ENCODE data around the gene FZD10.

Gene FZD10

GRCh38 chr12:130183585-130184370, 21.5 kb downstream of the FZD10 start:
- no peak for DNase-seq

- DNase-seq, result no peak
Observed at GRCh38 chr12:130184404-130185090, 22.3 kb downstream of the FZD10 start.

DNA sequence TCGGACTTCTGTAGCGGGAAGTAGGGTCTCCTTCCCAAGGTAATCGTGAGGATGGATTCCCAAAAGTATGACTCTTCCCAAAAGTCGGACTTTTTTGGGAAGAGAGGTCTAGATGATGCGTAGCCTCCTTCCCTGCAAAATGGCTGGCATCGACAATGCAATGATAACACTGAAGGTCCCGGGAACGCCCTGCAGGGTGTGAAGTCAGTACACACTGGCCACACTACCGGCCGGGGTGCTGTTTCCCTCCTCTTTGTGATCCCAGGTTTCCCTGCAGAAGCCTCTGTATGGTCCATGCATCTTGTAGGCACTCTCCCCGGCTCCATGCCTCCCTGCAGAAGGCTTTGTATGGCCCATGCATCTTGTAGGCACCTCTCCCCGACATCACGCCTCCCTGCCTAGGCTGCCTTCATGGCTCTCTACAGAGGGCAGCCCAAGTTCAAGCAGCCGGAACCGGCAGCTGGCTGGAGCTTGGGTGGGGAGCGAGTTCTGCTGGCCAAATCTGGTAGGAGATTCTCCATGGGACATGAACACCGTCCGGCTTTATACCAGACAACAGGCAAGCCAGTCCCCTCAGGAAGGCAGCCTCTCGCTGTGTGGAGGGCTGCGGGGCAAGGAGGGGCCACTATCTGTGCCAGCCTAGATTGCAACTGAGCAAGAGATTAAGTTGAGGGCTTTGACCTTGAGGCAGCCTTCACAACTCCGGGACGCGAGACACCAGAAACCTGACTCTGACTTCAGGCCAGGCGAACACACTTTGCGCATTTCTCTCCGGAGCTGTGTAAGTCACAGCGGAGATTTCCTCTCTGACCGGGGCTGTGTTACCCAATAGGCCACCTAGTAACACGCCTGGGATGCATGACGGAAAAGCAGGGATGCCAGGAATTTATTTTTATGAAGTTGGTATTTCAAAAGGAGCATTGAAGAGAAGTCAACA, 23.5 kb downstream of the FZD10 start:
- DNase-seq, result no peak

DNA sequence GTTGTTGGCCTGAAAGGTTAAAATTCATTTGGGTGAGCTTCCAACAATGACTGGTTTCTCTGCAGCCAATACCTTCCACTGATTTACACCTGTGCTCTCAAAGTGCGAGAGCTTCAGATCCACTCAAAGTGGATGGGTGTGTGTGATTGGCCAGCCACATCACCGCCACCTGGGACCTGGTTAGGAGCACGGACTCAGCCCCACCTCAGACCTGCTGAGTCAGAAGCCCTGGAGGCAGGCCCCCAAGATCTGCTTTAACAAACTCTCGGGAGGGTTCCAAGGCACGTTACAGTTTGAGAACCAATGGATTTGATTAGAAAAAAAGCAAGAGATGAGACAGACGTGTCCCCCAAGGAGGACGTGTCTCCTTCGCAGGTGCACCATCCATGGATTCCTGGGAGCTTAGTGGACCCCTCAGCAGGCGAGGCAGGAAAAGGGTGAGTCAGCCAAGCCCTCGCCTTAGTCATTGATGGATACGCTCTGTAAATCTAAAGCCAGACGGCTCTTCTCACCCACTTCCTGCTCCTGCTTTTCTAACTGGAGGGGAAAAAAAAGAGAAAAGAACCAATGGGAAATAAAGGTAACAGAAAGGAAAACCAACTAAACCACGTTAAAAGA, 24.5 kb downstream of the FZD10 start:
- no peak for DNase-seq

- no peak for DNase-seq
Observed at GRCh38 chr12:130192642-130193345, 30.5 kb downstream of the FZD10 start.

GRCh38 chr12:130194154-130194553, 31.9 kb downstream of the FZD10 start:
- no peak for DNase-seq

DNA sequence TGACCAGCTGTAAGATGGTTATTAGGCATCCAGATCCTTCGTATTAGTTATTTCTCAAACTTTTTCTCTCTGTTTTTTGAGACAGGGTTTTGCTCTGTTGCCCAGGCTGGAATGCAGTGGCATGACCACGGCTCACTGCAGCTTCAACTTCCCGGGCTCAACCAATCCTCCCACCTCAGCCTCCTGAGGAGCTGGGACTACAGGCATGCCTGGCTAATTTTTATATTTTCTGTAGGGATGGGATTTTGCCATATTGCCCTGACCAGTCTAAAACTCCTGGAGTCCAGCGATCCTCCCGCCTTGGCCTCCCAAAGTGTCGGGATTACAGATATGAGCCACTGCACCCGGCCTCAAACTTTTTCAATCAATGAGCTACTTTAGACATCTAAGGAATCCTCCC, 33.1 kb downstream of the FZD10 start:
- no peak for DNase-seq

GRCh38 chr12:130195776-130196175, 33.5 kb downstream of the FZD10 start:
- no peak for DNase-seq

- no peak for DNase-seq
Observed at GRCh38 chr12:130196827-130197226, 34.6 kb downstream of the FZD10 start.

GRCh38 chr12:130198026-130198662, 35.9 kb downstream of the FZD10 start:
- no peak for DNase-seq

- no peak for DNase-seq
Observed at GRCh38 chr12:130198663-130199060, 36.4 kb downstream of the FZD10 start.

GRCh38 chr12:130199581-130200390, 37.5 kb downstream of the FZD10 start:
- no peak for DNase-seq

- DNase-seq, result no peak
Observed at GRCh38 chr12:130200445-130200844, 38.2 kb downstream of the FZD10 start.

DNA sequence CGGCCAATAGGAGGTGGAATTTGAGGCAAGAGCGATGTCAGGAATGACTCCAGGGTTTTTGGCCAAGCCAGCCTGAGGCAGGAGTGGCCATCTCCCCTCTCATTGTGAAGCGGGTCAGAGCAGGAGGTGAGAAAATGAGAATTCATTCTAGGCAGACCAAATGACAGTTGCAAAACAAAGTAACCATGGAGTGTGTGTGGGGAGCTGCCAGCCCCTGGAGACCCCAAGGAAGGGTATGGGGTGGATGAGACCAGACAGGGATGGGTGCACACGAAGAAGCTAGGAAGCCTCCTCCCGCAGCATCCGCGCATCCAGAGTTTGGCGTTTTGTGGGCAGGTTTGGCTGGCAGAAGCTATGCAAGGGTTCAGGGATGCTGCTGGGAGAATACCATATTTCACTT, 38.8 kb downstream of the FZD10 start:
- DNase-seq, result no peak

- no peak for DNase-seq
Observed at GRCh38 chr12:130202201-130202600, 39.9 kb downstream of the FZD10 start.

- DNase-seq, result no peak
Observed at GRCh38 chr12:130203151-130203550, 40.9 kb downstream of the FZD10 start.

DNA sequence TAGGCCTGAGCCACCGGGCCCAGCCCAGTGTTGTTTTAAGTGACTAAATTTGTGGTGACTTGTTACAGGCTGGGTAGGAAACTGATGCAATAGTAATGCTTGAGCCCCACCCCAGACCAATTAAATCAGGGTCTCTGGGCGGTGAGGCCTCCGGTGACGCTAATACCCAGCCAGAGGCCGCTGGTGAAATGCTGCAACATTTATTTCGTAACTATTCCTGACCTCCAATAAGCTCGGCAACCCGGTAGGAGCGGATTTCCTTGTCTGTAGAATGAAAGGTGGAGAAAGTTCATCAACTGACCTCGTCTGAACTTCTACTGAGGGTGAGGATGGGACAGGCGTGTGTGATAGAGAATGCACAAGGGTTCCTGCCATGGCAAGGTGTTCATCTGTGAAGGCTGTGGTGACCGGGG, 42.3 kb downstream of the FZD10 start:
- DNase-seq, result no peak

DNA sequence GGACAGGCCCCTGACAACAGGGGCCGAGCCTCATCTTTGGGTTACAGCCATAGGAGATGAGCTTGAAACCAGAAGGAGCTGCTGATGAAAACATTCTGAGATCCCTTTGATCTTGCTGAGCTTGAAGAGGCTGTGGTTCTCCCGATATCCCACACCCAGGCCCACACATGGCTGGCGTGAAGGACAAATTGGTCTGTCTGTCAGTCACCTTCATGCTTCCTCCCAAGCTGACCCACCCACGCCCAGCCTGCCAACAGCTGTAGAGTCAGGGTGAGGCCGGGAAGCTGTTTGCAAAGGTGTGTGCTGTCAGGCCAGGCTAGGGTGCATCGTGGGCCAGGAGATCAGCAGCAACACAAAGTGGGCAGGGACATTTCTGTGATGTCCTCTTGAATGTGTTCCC, 43.2 kb downstream of the FZD10 start:
- DNase-seq, result no peak

- DNase-seq, result no peak
Observed at GRCh38 chr12:130212384-130212989, 50.2 kb downstream of the FZD10 start.

DNA sequence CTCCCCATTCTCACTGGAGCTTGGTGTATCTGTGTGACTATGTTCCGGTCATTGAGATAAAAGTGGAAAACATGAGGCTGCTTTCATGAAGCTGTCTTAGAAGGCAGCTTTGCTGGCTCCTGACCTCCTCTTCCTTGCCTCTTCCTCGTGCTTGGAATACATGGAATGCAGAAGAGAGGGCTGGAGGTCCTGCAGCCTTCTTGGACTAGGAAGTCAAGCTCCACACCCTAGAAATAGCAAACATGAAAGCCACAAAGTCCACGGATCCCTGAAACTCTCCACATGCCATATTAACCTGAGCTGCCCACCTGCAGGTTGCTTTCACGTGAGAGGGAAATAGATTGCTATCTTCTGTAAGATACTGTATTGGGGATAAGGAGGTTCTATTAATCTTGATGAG, 51.0 kb downstream of the FZD10 start:
- no peak for DNase-seq
